Peyer's patch (tissue), 4 donors: ENCODE data around the gene NSUN6.

ENCODE experiments used
- CTCF ChIP-seq, 6 experiments: fragments of 450-650 bp in 4 of 6; fragments of 200-600 bp in 2 of 6; sonication (generic) in 1 of 6; IDR thresholded peaks; one replicate each; pipeline ENCODE4 v1.5.1; 2017 to 2019; ENCODE audit warnings: antibody characterized with exemption in 6 of 6, mild to moderate bottlenecking in 3 of 6, moderate library complexity in 1 of 6
- POLR2A ChIP-seq, 2 donors: fragments of 450-650 bp; IDR thresholded peaks; one replicate each; pipeline ENCODE4 v1.5.1; 2017; ENCODE audit warnings: antibody characterized with exemption in 2 of 2, mild to moderate bottlenecking in 2 of 2, moderate library complexity in 2 of 2

GRCh38 chr10:18675086-18675801, 23.9 kb upstream of the NSUN6 start:
- TF ChIP-seq CTCF (IDR thresholded peaks at IDR 0.05) (no peak), POLR2A (IDR thresholded peaks at IDR 0.05) (no peak)
